Fibroblast of lung (primary cell): ENCODE results near the gene NOP9. TPM values are rescaled to one million over a fixed set of nuclear protein-coding genes. Genes with fewer than 3 reads are reported as not detected.

ENCODE experiments used
- DNase-seq, 2 donors: peaks; one replicate each; pipeline versions ENCODE4 v3.0.0 to v3.0.0-alpha.2; 2010; ENCODE audit warnings: low read depth in 2 of 2
- H2AFZ ChIP-seq: 2 replicates; pipeline ENCODE4 v1.5.1; 2012; ENCODE audit warnings: low read length, control low read depth, inconsistent platforms
- H3K27ac ChIP-seq: 2 replicates; pipeline ENCODE4 v1.5.1; 2011; ENCODE audit warnings: low read length, control low read depth; ENCODE audit not compliant: insufficient read depth
- H3K27me3 ChIP-seq: 2 replicates; pipeline ENCODE4 v1.5.1; 2011; ENCODE audit warnings: mild to moderate bottlenecking, low read length; ENCODE audit not compliant: control insufficient read depth, insufficient read depth
- H3K36me3 ChIP-seq: 2 replicates; pipeline ENCODE4 v1.5.1; 2011; ENCODE audit warnings: low read length; ENCODE audit not compliant: control insufficient read depth, insufficient read depth
- H3K4me1 ChIP-seq: 2 replicates; pipeline ENCODE4 v1.5.1; 2011; ENCODE audit warnings: low read length; ENCODE audit not compliant: control insufficient read depth, insufficient read depth; ENCODE audit errors: extremely low read depth
- H3K4me2 ChIP-seq: 2 replicates; pipeline ENCODE4 v1.5.1; 2011; ENCODE audit warnings: low read length, control low read depth; ENCODE audit not compliant: insufficient read depth; ENCODE audit errors: extremely low read depth
- H3K4me3 ChIP-seq, 4 experiments: fragments of 200-600 bp in 1 of 4; sonication (generic) in 1 of 4; replicated peaks in 1 of 4; 2 replicates each; pipeline ENCODE4 v1.5.1; 2011 to 2016; ENCODE audit warnings: low read length in 4 of 4, low read depth in 3 of 4, mild to moderate bottlenecking in 3 of 4, control low read depth in 2 of 4, inconsistent platforms in 1 of 4, mixed read lengths in 1 of 4; ENCODE audit not compliant: insufficient read depth in 1 of 4; ENCODE audit errors: control extremely low read depth in 1 of 4
- H3K79me2 ChIP-seq: 2 replicates; pipeline ENCODE4 v1.5.1; 2012; ENCODE audit warnings: mild to moderate bottlenecking, low read length, inconsistent platforms; ENCODE audit not compliant: control insufficient read depth, insufficient read depth
- H3K9ac ChIP-seq: 2 replicates; pipeline ENCODE4 v1.5.1; 2011; ENCODE audit warnings: mild to moderate bottlenecking, low read length, control low read depth; ENCODE audit not compliant: insufficient read depth
- H3K9me3 ChIP-seq: 2 replicates; pipeline ENCODE4 v1.5.1; 2012; ENCODE audit warnings: low read depth, low read length; ENCODE audit not compliant: control insufficient read depth, insufficient read depth
- H4K20me1 ChIP-seq: 2 replicates; pipeline ENCODE4 v1.5.1; 2011; ENCODE audit warnings: low read length; ENCODE audit not compliant: control insufficient read depth, insufficient read depth; ENCODE audit errors: extremely low read depth
- CTCF ChIP-seq, 2 donors: IDR thresholded peaks in 1 of 2; conservative IDR thresholded peaks in 1 of 2; 1 replicate in 1 of 2; 2 replicates in 1 of 2; pipeline ENCODE4 v1.5.1; 2011 to 2012; ENCODE audit warnings: low read length in 2 of 2, control low read depth in 1 of 2, inconsistent platforms in 1 of 2, low read depth in 1 of 2, mild to moderate bottlenecking in 1 of 2
- EZH2 ChIP-seq: IDR thresholded peaks from 2 replicates; pipeline ENCODE4 v1.5.1; 2012; ENCODE audit warnings: low read length, control low read depth, mild to moderate bottlenecking; ENCODE audit errors: missing control alignments
- polyA plus RNA-seq, 2 donors: library from polyadenylated mRNA; depleted of rRNA in 1 of 2; stranded (reverse) in 1 of 2; unstranded in 1 of 2; fragments of >200 nt; gene quantifications; 2 replicates each; pipeline ENCODE4 v1.2.1, GENCODE V29; 2011 to 2012; ENCODE audit warnings: missing spikeins in 1 of 2
- total RNA-seq: library from RNA; depleted of rRNA; stranded (reverse); fragments of >200 nt; gene quantifications from 2 replicates; pipeline ENCODE4 v1.2.1, GENCODE V29; 2014

Gene NOP9
- total and polyA plus RNA-seq, 2 donors (not counting 1 experiment from before 2014, with no cell fraction given), result 8.0 to 16.2 TPM

- H3K4me1 ChIP-seq, result no peaks in the 10 kb centered on the region
- H3K79me2 ChIP-seq, result no peaks in the 10 kb centered on the region
- no peaks in the 10 kb centered on the region for H3K36me3 ChIP-seq
- H4K20me1 ChIP-seq, result no peaks in the 10 kb centered on the region
- no peak overlapping the region for H3K4me2 ChIP-seq
- no peaks in the 10 kb centered on the region for H3K27me3 ChIP-seq
- H3K27ac ChIP-seq, result no peak overlapping the region
- H2AFZ ChIP-seq, result no peak overlapping the region
- no peaks in the 10 kb centered on the region for H3K9me3 ChIP-seq
- H3K9ac ChIP-seq, result no peak overlapping the region
- DNase-seq, result no peak
- TF ChIP-seq CTCF (conservative IDR thresholded peaks at IDR 0.05 in 1 of 2, IDR thresholded peaks at IDR 0.05 in 1 of 2; ENCODE audit: low read depth in 1 of 2, low read length in 2 of 2) (no peak), EZH2 (no peak)
- H3K4me3 ChIP-seq, result no peak overlapping the region
These were observed 47.1 kb upstream of the NOP9 start for GRCh38 chr14:24252289-24253124.

- no peaks in the 10 kb centered on the region for H3K27me3 ChIP-seq
- H3K79me2 ChIP-seq, result no peaks in the 10 kb centered on the region
- H3K9ac ChIP-seq, result no peak overlapping the region
- H3K4me2 ChIP-seq, result no peak overlapping the region
- no peak for DNase-seq
- H3K4me1 ChIP-seq, result no peaks in the 10 kb centered on the region
- no peak overlapping the region for H3K4me3 ChIP-seq
- no peaks in the 10 kb centered on the region for H4K20me1 ChIP-seq
- no peak for TF ChIP-seq CTCF (conservative IDR thresholded peaks at IDR 0.05 in 1 of 2, IDR thresholded peaks at IDR 0.05 in 1 of 2; ENCODE audit: low read depth in 1 of 2, low read length in 2 of 2)
- TF ChIP-seq EZH2, result no peak
- H2AFZ ChIP-seq, result no peak overlapping the region
- no peaks in the 10 kb centered on the region for H3K36me3 ChIP-seq
- no peaks in the 10 kb centered on the region for H3K9me3 ChIP-seq
- H3K27ac ChIP-seq, result no peak overlapping the region
These were observed 45.7 kb upstream of the NOP9 start for GRCh38 chr14:24253936-24254335.

GRCh38 chr14:24254630-24255392 is 44.8 kb upstream of the NOP9 start:
- Histone ChIP-seq H3K79me2 (no peaks in the 10 kb centered on the region), H3K9me3 (no peaks in the 10 kb centered on the region), H3K9ac (no peak overlapping the region), H3K4me2 (no peak overlapping the region), H3K27ac (no peak overlapping the region), H4K20me1 (no peaks in the 10 kb centered on the region), H2AFZ (no peak overlapping the region), H3K36me3 (no peaks in the 10 kb centered on the region), H3K27me3 (no peaks in the 10 kb centered on the region), H3K4me1 (no peaks in the 10 kb centered on the region), H3K4me3 (no peak overlapping the region)
- no peak for TF ChIP-seq CTCF (conservative IDR thresholded peaks at IDR 0.05 in 1 of 2, IDR thresholded peaks at IDR 0.05 in 1 of 2; ENCODE audit: low read depth in 1 of 2, low read length in 2 of 2)
- no peak for DNase-seq
